ENCODE measurements around the gene STK32A. TPM values are rescaled to one million over a fixed set of nuclear protein-coding genes. Genes with fewer than 3 reads are reported as not detected.
A peak's percentile ranks its signal among the peaks of the same experiment; 100 is the strongest.
"Not testable (repeated sequence)": the region's sequence is repeated elsewhere in the genome, so short reads cannot be mapped to it uniquely, and the experiment has no call there.

STK32A gene
- total RNA-seq, result 5.3 TPM

DNA sequence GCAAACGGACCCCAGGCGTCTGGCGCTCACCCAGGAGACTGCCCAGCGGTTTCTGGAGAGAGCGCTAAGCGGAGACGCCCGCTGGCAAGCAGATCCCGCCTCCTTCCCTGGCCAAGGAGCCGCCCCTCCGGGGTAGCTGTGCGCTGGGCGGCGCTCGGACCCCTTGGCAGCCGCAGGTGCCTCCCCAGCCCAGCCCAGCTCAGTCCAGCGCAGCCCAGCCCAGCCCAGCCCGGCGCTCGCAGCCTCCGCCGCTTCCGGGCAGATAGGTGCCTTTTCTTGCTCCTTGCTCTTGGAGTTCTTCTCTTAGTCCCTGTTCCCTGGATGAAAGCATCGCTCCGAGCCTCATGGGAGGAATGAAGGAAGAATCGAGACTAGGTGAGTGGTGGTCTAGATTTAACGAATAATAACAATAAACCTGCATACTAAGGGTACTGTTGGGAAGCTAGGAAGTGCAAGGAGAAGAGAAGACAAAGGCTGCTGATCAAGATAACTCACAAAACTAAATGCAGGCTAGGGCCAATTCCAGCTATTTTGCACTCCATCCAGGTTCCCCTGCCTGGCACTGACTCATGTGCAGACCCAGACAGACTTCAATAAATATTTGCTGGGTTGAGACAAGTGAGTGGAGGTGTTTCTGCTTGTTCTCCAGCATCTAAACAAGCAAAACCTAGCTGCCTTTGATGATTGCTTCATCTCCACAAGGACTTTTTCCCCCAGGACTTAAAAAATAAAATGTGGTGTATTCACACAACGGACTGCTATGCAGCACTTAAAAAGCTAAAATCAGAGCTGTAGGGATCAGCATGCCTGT lies at the start of gene STK32A:
TSS of gene STK32A (plus strand) at position 202 of the 811 bp plus-strand sequence. CDS start 4,609 bp downstream, outside the sequence.
- DNase-seq, result peak; percentile 10

DNA sequence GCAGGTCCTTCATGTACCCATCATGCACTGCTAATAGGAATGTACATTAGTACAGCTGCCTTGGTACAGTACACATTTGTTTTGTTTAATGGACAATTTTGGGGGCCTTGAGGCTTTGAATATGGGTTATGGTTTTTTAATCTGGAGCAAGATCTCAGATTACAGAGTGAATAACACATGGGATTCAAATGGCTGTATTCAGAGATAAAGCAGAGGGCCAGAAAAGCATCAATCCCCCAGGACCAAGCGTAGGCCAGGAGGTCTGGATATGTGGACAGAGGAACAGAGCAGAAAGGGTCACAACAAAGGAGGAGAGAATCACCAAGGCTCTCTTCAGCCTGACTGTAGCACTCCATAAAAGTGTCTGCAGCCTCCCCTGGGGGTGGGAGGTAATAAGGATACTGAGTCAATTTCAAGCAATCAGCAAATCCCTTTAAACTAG lies 47.7 kb upstream of the STK32A start:
- no peak for DNase-seq

DNA sequence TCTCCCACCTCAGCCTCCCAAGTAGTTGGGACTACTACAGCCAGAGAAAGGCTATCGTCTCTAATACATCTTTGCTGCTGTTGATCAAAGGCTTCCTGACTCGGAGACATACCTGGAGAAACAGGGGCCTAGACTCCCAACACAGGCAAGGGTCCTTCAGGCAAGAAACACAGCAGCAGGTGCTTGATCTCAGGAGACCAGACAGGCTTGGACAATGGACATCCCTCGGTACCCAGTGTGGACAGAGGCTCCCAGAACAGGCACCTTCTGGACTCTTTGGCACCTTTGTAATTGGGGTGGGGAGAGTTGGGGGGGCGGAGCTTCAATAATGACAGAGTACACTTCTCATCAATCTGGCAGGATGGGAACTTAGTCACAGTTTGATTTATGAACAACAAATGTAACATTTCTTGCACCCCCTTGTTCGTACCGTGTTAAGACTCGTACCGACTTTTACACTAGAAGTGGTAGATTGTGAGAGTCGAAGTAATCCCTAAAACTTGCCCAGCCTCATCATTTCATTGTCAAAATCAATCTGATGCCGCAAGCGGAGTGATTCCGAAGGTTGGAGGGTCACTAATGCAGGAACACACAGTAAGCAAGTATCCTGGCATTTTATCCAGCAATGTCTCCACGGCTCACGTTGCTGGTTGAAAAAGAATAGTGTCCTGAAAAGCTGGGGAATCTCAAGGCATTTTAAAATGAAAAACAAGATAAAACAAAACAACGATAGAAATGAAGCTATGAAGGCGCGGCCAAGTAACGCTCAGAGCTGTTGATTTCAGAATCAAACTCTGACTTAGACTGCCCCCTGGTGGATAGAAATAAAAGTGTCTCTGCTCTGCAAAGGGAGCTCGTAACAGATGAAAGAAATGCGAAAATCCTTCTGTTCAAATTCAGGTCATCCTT lies 46.4 kb upstream of the STK32A start:
- DNase-seq, result no peak

DNA sequence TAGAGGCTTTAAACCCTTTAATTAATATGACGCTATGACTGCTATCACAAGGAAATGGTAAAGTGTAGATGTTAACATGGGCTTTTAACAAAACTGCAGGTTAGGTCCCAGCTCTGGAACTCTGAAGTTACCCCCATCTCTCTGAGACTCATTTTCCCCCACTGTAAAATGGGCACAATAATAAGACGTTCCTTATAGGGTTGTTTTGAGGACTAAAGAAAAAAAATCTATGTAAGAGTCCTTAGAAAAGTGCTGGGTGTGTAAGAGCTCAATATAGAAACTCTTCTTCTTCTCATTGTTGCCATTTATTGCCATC lies 45.8 kb upstream of the STK32A start:
- no peak for DNase-seq

DNA sequence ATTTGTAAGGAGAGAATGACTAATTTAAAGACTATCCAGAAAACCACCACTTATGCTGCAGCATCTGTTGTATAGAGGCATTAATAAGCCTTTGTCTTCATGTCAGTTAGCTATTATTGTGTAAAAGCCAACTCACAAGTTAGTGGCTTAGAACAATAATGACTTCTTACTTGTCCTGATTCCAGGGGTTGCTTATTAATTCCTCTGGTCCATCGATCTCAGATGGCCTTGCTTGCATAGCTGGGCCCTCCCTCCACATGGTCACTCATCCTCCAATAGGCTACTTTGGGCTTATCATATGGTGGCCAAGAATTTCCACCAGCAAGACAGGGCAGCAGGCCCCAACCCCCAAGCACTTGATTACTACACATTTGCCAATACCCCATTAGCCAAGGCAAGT lies 44.5 kb upstream of the STK32A start:
- no peak for DNase-seq

DNA sequence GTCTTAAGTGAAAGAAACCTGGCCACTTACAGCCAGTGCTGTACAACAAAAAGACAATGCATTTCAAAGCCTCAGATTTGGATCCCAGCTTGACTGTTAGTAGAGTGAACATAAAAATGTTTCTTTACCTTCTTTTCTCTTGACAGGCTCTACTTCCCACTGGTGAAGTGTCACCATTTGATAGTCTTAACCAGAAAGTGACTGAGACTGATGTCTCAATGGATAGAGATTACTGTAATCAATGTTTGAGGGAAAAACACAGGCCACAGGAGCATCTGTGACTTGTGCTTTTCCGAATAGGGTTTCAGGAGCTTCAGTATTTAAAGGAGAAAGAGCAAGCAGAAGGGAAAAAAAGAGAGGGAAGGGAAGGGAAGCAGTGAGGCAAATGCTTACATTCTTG lies 41.7 kb upstream of the STK32A start:
- DNase-seq, result no peak

DNA sequence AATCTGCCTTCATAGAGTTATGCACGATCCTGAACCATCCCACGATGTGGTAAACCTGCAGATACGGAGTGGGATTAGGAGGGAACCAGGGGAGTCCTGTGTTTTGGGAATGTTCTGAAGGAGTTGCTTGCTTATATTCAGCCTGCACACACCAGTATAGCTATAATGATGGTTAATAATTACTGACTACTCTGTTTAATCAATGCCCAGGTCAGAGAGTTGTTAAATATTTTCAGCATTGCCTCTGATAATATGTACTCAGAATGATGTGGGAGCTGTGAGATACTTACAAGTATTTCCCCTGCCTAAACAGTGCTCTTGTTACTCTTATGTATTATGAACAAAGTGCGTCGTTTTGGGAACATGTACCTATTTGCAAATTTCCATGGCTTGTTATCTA lies 34.8 kb upstream of the STK32A start:
- DNase-seq, result no peak

DNA sequence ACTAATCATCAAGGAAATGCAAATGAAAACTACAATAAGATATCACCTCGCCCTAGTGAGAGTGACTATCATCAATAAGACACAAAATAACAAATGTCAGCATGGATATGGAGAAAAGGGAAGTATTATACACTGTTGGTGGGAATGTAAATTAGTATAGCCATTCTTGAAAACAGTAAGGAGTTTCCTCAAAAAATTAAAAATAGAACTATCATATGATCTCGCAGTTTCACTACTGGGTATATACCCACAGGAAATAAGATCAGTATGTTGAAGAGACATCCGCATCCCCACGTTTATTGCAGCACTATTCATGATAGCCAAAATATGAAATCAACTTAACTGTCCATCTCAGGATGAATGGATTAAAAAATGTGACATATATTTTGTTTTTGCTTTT lies 31.6 kb upstream of the STK32A start:
- DNase-seq, result no peak

DNA sequence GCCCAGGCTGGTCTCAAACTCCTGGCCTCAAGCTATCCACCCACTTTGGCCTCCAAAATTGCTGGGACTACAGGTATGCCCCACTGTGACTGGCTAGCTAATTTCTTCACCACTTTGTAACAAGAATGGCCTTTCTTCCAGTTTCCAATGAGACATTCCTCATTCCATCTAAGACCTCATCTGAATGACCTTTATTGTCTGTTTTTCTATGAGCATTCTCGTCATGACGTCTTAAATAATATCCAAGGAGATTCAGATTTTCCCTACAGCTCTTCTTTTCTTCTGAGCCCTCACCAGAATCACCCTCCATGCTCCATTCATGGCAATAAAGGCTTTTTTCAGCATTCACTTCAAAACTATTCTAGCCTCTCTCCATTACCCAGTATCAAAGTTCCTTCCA lies 30.2 kb upstream of the STK32A start:
- no peak for DNase-seq

DNA sequence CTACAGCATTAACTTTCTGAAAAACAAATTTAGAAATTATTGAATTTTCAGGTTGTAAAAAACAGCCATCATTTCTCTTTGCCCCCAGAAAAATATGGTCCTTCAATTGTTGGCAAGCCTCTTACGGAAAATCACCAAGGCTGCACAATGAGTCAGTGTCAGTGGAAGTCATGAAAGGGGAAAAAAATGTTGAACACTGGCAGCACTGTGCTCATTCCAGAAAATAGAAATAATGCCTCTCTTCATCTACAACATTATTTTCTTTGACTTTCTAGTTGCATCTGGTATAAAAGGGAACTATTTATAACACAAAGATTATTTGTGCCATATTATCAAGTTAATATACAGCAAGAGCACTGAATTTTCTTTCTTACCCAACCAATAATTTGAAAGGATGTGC lies 26.7 kb upstream of the STK32A start:
- DNase-seq, result peak; percentile 17

DNA sequence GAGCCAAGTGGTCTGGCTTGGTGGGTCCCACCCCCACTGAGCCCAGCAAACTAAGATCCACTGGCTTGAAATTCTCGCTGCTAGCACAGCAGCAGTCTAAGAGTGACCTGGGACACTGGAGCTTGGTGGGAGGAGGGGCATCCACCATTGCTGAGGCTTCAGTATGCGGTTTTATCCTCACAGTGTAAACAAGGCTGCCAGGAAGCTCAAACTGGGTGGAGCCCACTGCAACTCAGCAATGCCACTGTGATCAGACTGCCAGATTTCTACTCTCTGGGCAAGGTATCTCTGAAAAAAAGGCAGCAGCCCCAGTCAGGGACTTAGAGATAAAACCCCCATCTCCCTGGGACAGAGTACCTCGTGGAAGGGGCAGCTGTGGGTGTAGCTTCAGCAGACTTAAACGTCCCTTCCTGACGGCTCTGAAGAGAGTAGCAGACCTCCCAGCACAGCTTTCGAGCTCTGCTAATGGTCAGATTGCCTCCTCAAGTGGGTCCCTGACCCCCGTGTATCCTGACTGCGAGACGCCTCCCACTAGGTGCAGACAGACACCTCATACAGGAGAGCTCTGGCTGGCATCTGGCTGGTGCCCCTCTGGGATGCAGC lies 18.2 kb upstream of the STK32A start:
- no peak for DNase-seq

DNA sequence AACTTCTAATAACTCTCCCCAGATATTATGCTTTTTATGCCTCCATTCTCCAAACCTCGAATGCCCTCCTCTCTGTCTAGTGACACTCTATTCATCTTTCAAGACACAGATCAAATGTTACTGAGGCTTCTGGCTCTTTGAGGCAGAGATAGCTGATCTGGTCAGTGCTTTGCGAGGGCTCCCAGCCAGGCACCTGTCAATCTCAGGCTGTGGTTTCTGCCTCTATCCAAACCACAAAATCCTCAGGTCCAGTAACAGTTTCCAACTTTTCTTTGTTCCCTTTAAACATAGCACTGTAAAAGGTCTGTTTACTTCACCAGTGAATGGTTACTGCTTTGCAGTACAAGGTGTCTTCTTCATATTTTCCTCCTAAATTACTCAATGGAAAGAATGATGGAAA lies 11.5 kb upstream of the STK32A start:
- no peak for DNase-seq

DNA sequence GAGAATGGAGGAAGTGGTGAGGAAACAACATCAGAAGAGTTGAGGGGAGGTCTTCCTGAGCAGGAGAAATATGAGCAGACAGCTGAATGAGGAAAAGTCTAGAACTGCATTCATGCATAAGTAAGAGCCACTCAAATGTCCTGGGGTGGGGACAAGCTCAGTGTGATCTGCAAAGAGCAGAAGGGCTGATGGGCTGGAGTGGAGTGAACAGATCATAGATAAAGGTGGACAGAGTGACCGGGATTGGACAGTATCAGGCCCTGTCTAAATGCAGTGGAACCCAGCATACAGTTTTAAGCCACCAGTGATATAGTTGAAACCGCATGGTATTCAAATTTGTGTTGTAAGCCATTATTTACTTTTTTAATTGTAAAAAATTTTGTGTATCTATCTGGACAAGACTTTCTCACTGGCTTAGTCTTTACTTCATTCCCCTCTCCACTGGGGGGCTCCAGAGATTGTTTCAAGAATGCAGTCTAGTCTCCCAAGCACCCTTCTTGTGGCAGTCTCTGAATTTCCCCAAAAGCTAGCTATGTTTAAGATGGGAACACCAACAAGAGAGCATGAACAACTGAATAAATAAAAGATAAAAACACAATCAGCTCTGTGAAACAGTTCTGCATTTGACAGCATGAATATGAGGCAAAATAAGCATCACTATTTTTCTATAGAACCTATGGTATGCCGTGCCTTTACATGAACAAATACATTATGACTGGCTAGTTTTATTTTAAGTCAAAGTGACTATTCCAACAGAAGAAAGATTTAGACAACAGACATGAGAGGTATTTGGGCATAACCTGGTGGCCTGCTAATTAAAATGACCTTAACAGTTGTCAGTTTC lies 10.7 kb upstream of the STK32A start:
- no peak for DNase-seq

DNA sequence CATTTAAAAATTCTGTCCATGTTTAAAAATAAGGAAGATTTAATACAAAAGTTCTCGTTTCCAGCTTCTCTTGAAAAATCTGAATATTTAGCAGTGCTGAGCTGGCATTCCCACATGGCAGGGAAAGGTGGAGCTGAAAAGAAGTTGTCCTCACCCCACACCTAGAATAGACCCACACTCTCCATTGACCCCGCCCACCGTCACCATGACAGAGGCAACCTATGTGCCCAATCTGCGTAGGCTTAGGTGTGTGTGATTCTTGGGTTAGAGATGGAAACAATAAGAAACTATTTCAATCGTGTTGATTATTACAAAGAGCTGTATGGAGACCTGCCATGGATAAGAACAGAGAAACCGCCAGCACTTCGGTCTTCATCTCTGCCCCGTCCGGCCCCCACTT lies 8.9 kb upstream of the STK32A start:
- DNase-seq, result no peak

DNA sequence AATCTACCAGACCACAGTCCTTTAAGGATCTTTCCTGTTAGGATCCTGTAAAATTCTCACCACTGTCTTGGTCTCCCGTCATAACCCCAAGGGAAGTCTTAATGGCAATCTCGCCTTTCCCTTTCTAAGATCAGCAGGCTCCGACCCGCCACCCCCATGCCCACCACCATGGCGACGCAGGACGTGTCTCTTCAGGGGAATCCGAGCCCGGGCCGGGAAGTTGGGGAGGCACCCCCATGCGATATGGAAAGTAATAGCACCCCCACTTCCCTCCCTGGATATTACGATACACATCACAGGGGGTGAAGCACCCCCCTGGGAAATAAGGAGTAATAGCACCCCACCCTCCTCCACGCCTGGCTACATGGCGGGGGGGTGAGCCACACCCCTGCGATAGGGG lies 8.3 kb upstream of the STK32A start:
- no peak for DNase-seq

DNA sequence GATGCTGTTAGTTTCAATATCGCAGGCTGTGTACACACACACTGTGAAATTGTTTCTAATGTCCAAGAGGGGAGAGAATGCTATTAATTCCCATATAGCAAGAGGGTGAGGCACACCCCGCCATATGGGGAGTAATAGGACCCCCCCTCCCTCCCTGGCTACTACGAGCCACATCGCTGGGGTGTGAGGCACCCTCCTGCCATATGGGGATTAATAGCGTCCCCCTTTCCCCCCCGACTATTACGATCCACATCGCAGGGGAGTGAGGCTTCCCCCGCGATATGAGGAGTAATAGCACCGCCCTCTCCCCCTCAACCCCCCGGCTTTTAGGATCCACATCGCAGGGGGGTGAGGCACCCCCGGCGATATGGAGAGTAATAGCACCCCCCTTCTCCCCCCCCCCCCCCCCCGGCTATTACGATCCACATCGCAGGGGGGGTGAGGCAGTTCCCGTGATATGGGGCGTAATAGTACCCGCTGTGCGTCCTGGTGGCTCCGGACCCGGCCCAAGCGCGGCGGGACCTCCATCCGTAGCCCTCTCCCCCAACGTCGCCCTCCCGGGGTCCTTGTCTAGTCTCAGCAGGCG lies 494 bp upstream of the STK32A start:
- no peak for DNase-seq

DNA sequence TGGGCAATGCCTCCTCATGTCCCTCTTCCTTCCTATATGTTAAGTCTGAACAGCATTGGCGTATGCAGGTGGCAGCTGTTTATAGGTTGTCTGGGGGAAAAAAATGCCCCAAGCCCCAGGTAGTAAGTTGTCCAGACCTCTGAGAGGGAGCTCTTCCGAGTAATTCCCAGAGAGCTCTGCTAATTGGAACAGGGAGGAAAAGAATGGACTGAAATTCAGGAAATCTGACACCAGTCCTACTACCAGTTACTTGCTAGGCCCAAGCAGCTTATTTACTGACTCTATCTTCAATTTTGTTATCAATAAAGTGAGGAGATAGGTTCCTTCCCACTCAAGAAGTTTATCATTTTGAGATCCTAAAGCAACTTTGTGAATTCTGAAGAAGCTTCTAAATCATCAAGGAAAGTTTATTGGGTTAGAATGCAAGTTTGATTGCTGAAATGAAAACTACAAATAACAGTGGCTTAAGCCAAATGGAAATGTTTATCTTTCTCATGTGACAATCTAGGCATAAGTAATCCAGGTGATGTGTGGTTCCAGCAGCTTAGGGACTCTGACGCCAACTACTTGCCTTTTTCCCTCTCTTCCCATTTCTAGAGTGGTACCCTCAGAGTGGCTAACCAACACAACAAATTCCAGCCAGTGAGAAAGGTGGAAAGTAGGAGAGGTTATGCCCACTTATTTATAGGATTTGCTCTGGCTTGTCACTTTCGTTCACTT lies 5.6 kb downstream of the STK32A start:
- DNase-seq, result no peak

DNA sequence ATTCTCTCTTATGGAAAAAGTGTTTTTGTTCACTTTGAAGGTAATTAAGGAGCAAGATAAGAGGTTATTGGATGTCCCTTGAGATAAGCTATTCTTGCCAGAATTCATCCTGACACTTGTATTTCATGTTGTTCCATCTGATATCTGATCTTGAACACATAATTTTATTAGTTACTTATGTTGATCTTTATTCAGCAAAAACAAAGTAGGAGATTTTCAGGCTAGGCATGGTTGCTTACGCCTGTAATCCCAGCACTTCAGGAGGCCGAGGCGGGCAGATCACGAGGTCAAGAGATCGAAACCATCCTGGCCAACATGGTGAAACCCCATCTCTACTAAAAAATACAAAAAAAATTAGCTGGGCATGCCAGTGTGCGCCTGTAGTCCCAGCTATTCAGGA lies 8.4 kb downstream of the STK32A start:
- not testable (repeated sequence) for DNase-seq

DNA sequence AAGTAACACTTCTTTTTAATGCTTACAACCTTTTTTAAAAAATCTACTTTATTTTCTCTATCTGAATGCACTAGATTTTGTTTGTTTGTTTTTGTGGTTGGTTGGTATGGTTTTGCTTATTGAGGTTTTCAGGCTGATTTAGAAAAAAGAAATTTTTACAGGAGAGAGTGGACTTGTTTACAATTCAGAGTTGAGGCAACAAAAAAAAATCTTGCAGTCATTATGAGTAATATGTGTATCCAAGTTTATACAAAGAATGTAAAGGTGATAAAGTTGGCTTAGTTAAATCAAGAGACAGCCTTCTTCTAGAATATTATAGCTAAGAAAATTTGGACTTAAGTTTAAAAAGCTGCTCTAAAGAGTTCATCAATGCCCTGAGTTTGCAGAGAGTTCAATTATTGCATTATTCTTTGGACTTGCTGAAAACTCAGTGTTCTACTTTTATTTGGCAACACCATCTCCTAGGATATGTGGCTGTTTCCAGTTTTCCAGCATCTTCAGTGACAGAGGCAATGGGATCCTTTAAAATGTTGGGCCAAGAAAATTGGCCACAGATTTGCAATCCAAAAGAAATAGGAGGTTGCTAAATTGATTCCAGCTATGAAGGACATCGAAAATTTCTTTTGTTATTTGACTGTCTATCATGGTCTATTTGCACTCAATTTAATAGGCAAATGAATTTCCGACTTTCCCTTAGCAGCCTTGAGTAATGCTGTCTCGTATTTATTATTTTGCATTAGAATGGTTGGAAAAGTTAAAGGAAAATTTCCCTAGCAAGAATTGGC lies 10.7 kb downstream of the STK32A start:
- DNase-seq, result no peak

DNA sequence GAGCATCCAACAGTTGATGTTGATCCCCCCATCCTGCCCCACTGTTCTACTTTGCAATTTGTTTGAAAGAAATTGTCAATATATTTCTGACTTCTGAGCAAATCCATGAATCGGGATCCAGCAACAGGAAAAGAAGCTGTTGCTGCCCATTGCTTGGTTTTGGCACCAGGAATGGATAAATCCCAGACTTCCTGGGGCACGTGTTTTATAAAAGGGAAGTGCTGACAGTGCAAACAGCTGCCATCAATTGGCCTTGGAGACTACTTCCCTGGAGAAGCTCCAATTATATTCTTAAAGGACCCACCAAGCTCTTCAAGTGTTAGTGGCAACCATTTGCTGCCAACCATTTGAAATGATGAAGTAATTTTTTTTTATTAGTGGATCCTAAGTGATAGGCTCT lies 13.7 kb downstream of the STK32A start:
- DNase-seq, result no peak

All from occipital lobe (tissue), 2 donors.